Measurements from ENCODE around the gene ZNF169.
"Not testable (repeated sequence)": the region's sequence is repeated elsewhere in the genome, so short reads cannot be mapped to it uniquely, and the experiment has no call there.

GRCh38 chr9:94322342-94322940 is 63.3 kb downstream of the ZNF169 start:
- TF ChIP-seq EZH2 (IDR thresholded peaks at IDR 0.05; ENCODE audit: low read length, missing control alignments): not testable (repeated sequence)
- TF ChIP-seq, protein P1, sequence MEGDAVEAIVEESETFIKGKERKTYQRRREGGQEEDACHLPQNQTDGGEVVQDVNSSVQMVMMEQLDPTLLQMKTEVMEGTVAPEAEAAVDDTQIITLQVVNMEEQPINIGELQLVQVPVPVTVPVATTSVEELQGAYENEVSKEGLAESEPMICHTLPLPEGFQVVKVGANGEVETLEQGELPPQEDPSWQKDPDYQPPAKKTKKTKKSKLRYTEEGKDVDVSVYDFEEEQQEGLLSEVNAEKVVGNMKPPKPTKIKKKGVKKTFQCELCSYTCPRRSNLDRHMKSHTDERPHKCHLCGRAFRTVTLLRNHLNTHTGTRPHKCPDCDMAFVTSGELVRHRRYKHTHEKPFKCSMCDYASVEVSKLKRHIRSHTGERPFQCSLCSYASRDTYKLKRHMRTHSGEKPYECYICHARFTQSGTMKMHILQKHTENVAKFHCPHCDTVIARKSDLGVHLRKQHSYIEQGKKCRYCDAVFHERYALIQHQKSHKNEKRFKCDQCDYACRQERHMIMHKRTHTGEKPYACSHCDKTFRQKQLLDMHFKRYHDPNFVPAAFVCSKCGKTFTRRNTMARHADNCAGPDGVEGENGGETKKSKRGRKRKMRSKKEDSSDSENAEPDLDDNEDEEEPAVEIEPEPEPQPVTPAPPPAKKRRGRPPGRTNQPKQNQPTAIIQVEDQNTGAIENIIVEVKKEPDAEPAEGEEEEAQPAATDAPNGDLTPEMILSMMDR (conservative IDR thresholded peaks at IDR 0.05 in 1 of 2, IDR thresholded peaks at IDR 0.05 in 1 of 2; ENCODE audit: low read depth in 1 of 2, low read length in 2 of 2): not testable (repeated sequence)
